ENCODE measurements around the gene SLC7A14.
A peak's percentile ranks its signal among the peaks of the same experiment; 100 is the strongest.

SLC7A14 gene

DNA sequence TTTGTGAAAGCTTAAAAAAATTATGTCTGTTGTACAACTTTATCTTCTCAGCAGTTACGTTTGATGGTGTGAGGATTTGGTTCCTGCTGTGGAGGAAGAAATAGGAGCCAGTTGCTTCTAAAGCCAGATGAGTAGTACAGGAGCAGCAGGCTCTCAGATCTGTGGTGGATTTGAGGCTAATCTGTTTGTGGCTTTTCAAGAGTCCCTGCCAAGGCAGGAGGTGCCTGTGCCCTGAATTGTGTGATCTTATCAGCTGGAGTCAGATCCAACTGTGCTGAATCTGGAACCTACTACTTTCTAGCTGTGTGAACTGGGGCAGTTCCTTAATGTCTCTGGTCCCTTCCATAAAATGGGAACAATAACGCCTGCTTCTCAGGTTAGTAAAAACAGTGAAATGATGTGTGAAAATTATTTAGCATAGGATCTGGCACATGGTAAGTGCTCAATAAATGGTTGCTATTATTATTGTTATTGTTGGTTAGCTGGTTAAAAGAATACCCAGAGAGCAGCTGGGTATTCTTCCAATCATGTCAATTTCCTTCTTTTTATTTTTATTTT is 159.6 kb downstream of the SLC7A14 start:
- DNase-seq (ENCODE audit: low spot score): no peak

DNA sequence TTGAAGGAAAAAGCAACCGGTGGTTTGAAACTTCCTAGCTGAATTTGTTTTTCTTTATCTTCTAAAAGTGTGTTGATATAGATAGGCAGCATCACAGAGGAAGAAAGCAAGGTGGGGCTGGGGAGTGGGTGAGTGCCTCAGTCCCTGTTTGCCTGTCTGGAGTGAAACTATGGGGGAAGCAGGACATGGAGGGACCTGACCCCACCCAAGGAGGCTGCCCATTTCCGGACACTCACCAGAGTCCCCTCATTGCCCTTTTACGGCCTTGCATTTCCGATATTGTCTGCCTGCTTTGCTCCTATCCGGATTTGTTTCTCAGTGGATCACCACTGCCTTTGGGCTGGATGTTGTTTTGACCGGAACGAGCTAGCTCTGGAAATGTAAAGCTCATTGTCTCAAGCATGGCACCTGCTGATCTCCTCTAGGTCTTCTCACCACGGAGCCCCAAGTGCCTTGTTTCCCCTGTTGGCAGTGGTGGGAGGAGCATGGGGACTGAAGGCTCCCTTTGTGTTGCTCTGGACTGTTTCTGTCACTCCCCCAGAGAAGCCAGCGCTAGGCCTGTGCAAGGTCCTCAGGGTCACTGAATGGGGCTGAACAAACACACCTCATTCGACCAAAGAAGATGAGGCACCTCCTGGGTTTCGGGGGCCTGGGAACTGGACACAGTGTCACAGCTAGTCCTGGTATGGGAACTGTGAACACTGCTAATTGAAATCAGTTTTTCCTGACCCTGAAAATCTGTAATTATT is 160.2 kb downstream of the SLC7A14 start:
- peak; percentile 96 for DNase-seq (ENCODE audit: low spot score)

DNA sequence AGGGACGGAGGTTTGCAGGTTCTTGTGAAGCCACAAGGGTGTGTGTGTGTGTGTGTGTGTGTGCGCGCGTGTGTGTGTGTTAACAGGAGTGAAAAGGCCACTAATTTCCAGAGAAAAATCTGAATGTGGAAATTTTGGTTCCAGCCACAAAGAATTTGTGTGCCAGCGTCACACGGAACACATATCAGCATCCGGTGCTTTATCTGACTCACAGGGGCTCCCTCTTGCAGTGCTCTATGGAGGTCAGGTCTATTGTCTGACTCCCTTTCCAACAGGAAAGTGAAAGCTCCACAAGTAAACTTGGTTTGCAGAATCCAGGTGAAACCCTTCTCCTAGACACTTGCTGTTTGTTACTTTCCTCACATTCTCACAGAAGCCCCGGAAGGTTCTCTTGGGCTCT is 161.0 kb downstream of the SLC7A14 start:
- no peak for DNase-seq (ENCODE audit: low spot score)

DNA sequence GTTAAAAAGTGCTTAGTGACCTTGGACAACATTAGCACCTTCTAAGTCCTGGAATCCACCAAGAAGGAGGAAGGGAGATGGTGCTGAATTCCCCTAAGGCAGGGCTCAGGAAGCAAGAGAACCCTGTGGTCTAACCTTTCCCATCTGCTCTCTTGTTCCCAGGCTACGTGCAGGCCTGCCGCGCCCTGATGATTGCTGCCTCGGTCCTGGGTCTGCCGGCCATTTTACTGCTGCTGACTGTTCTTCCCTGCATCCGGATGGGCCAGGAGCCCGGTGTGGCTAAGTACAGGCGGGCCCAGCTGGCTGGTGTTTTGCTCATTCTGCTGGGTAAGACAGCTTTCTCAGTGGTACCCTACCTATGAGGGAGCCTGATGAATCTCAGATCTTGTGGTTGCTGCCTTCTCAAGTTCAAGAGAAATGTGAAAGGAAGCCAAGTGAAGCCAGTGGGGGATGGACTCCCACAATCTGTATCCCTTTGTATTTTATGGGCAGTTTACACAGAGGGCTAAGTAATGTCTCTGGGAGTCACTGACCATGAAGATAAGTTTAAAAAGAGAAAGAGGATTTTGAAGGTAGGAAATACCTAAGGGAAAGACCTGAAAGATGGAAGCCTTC is 162.8 kb downstream of the SLC7A14 start:
- no peak for DNase-seq (ENCODE audit: low spot score)

DNA sequence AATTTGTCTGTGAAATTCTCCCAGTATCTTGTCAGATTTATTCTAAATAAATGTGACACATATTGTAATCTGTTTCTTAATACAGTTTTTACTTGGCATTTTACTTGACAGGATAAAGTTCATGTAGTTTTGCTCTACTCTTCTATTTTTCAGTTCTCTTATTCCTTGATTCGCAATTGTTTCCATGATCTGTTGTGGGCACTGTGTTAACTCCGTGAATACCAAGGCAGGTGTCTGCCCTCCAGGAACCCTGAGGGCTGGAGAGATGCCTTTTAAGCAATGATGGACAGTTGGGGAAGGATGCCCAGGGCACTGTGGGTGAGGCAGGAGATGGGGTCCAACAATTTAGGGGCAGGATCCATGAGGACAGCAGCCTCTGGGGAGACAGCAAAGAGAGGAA is 164.1 kb downstream of the SLC7A14 start:
- no peak for DNase-seq (ENCODE audit: low spot score)

DNA sequence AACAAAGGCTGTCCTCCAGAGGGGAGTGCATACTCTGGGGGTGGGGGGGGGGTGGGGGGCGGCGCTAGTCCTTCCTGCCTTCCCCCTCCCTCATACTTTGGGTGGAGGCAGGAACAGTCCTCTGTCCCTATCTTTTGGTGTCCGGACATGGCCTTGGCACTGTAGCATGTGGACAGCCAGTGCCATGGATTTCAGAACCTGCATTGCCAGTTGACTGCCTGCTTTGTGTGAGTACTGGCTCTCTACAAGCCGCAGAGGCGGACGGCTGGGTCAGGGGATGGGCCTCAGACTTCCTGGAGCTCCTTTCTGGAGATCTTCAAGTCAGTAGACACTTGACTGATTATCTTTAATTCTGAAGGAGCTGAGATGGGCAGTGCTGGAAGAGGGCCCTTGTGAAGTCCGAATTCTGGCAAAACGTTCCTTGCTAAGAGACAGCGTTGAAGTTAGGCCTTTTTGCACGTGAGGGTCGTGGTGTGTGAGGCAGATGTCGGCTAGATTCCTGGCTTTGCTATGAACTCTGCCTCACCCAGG is 164.7 kb downstream of the SLC7A14 start:
- DNase-seq (ENCODE audit: low spot score): peak; percentile 84

DNA sequence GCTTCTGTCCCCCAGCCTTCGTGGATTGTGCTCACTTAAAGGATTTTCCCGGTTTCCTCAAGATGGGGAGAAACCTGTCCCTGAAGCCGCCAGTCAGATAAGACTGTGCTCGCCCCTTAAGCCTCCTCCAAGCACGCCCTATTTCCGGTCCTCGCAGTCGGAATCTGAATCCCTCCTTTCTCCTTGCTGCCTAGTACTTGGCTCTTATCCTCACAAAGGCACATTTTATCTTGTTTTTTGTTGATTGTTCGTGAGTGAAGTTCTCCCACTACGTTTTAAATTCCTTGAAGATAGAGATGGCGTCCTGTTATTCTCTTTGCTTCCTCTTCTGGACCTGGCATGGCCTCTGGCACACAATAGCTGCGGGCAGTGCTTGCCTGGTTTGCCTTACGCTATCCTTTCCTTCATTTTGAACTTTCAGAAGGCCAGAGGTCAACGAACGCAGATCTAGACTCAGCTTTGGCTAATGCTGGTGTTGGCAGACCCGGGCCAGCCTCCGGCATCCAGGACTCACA is 165.5 kb downstream of the SLC7A14 start:
- no peak for DNase-seq (ENCODE audit: low spot score)

DNA sequence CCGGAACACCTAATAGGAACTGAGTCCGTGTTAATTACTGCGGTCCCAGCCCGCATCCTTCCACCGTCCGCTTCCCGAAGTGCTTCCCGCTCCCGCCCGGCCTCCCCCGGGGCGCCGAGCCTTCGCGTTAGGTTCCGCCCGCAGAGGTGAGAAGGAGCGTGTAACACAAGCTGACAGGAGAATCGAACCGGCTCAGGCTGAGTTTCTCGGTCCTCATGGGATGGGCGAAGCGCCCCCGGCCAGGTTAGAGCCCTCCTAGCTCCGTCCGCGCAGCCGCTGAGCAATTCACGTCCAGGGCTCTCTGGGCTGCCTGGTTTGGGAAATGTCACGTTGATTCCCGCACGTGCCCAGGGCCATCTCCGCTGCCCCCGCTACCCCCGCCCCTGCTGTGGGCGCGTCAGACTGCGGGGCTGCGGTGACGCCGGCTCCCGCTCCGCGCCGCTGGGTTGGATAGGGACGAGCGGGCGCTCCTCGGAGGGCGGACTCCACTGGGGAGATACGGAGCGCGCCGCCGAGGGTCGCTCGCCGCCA is 166.3 kb downstream of the SLC7A14 start:
- DNase-seq (ENCODE audit: low spot score): peak; percentile 76

DNA sequence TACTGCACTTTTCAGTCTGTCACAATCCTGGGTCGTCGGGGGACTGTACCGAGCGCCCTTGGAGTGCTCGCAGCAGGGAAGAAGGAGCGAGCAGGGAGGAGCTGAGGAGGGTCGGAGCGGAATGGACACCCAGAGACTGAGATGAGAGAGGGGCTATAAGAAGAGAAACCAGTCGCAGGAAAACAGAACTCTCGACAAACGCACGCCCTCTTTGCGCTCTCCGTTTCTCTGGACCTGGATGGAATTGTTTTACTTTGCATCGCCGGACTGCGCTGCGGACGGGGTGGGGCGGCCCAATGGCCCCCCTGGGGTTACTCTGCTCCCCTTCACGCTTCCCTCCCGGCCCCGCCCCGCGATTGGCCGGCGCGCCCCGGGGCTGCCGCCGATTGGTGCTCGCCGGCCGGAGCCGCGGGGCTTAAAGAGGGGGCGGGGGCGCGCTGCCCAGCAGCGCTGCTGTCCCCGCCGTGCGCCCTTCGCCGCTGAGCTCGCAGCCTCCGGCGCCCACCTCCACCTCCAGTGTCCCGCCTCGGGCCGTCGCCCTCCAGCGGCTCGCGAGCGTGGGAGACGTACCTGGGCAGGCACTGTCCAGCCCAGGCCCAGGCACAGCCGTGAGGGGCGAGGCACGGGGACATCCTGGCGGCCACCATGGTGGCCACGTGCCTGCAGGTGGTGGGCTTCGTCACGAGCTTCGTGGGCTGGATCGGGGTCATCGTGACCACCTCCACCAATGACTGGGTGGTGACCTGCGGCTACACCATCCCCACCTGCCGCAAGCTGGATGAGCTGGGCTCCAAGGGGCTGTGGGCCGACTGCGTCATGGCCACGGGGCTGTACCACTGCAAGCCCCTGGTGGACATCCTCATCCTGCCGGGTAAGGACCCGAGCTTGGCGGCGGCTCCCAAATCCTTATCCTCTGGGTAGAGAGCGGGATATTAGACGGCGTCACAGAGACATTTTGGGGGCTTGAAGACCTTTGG is 167.2 kb downstream of the SLC7A14 start, which contains the start of gene CLDN11:
CLDN11 (plus strand) TSS at position 447 of the 977 bp plus-strand sequence; CDS start at position 646, 199 bp downstream.
- DNase-seq (ENCODE audit: low spot score): peak; percentile 91

DNA sequence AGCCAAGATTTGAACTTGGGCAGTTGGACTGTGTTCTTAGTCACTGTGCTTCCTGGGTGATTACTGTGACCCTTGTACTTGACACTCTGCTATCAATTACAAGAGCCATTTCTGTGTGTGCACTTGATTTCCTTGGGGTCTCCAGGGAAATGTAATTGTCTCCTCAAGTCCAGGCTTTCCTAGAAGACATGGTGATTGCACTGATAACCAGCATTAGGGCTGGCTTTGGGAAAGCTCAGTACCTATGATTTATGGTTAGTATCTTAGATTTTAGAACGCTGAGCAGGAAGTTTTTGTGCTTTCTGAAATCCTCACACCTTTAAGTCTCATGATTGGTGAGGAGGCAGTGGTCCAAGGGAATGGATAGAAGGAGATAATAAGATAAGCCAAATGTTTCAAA is 168.8 kb downstream of the SLC7A14 start:
- DNase-seq (ENCODE audit: low spot score): no peak

DNA sequence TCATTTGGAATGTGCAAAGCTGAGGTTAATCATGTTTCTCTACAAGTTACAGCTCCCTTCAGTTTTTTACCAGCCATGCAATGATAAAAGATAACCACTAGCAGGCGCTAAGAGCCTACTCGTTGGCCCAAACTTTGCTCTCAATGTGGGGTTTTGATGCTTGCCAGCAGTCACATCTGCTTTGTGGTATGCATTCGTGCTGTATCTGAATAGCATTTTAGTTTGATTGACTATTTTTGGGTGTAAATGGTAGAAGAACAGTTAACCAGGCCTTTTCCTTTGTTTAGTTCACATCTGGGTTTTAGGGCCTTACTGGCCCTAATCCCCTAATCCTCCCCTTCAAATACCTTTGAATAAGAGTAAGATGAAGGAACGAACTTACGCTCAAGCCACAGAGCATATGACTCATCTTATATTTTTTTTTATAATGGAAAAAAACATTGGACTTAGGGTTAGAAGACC is 171.6 kb downstream of the SLC7A14 start:
- peak; percentile 83 for DNase-seq (ENCODE audit: low spot score)

DNA sequence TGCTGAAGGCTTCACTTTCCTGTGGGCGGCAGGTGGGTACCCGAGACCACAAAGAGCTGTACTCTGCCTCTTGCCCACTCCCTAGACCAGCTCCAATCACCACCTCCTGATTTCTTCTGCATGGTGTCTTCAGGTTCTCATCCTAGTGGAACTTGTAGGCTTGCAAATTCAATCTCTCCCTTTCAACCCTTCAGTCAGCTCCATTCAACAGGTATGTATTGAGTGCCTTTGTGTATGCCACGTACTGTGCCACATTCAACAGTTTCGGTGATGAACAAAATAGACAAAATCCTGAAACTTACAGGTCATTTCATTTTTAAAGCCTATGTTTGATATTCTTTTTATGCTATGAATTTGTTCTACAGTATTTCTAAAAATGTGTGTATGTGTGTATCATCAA is 172.6 kb downstream of the SLC7A14 start:
- DNase-seq (ENCODE audit: low spot score): no peak

DNA sequence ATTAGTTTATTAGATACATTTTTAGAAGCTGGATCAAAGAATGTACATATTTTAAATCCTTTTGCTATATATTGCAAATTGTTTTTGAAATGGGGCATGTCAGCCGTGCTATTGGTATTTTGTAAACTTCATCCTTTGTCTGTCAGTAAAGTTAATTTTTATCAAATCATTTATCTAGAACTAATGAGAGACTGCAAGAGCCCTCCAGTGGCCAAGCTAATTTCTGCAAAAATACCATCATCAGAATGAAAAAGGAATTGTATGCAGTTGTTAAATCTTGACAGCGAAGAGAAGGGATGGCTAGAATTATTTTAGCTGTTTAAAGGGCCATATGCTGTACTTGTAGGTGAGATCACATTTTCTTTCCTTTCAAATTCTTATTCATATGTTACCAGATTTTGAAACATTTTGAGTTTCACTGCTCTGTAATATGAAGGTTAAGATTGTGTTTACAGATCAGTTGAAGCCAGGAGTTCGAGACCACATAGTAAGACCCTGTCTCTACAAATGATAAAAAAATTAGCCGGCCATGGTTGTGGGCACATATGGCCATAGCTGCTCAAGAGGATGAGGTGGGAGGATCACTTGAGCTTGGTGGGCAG is 175.3 kb downstream of the SLC7A14 start:
- DNase-seq (ENCODE audit: low spot score): no peak
